ENCODE data around the gene CST11. TPM values are rescaled to one million over a fixed set of nuclear protein-coding genes. Genes with fewer than 3 reads are reported as not detected.

Gene CST11
- total and polyA plus RNA-seq, 4 donors = not detected

GRCh38 chr20:23415555-23415954 is 37.1 kb downstream of the CST11 start:
- DNase-seq (ENCODE audit: low read depth in 4 of 6, low spot score in 6 of 6) = no peak
- Histone ChIP-seq H3K36me3 (ENCODE audit: control insufficient read depth, insufficient read depth, low read length) (no peaks in the 10 kb centered on the region), H3K9me3 (ENCODE audit: control insufficient read depth, insufficient read depth, low read length) (no peaks in the 10 kb centered on the region), H3K27ac (ENCODE audit: low read depth, low read length) (no peak overlapping the region), H3K4me1 (ENCODE audit: control insufficient read depth, insufficient read depth, low read length) (peaks cover 4% of the 10 kb centered on the region), H3K27me3 (ENCODE audit: control insufficient read depth, insufficient read depth, low read length) (no peaks in the 10 kb centered on the region), H3K4me3 (ENCODE audit: low read depth, low read length) (no peak overlapping the region)
- WGBS (ENCODE audit: insufficient coverage) = no CpG with 5 or more reads among the region's 5 CpGs

GRCh38 chr20:23414526-23415188 is 38.0 kb downstream of the CST11 start:
- no peak overlapping the region for H3K27ac ChIP-seq (ENCODE audit: low read depth, low read length)
- no peak for DNase-seq (ENCODE audit: low read depth in 4 of 6, low spot score in 6 of 6)
- peaks cover 6% of the 10 kb centered on the region for H3K4me1 ChIP-seq (ENCODE audit: control insufficient read depth, insufficient read depth, low read length)
- no peak overlapping the region for H3K4me3 ChIP-seq (ENCODE audit: low read depth, low read length)
- no peaks in the 10 kb centered on the region for H3K27me3 ChIP-seq (ENCODE audit: control insufficient read depth, insufficient read depth, low read length)
- no CpG with 5 or more reads among the region's 1 CpG for WGBS (ENCODE audit: insufficient coverage)
- no peaks in the 10 kb centered on the region for H3K9me3 ChIP-seq (ENCODE audit: control insufficient read depth, insufficient read depth, low read length)
- H3K36me3 ChIP-seq (ENCODE audit: control insufficient read depth, insufficient read depth, low read length) = no peaks in the 10 kb centered on the region

- no peak for DNase-seq (ENCODE audit: low read depth in 4 of 6, low spot score in 6 of 6)
- peaks cover 6% of the 10 kb centered on the region for H3K4me1 ChIP-seq (ENCODE audit: control insufficient read depth, insufficient read depth, low read length)
- no CpG with 5 or more reads among the region's 3 CpGs for WGBS (ENCODE audit: insufficient coverage)
Observed at GRCh38 chr20:23413862-23414422, 38.7 kb downstream of the CST11 start.

GRCh38 chr20:23412026-23412425 is 40.6 kb downstream of the CST11 start:
- no peak overlapping the region for H3K27ac ChIP-seq (ENCODE audit: low read depth, low read length)
- H3K27me3 ChIP-seq (ENCODE audit: control insufficient read depth, insufficient read depth, low read length) = no peaks in the 10 kb centered on the region
- H3K36me3 ChIP-seq (ENCODE audit: control insufficient read depth, insufficient read depth, low read length) = no peaks in the 10 kb centered on the region
- peaks cover 4% of the 10 kb centered on the region for H3K4me1 ChIP-seq (ENCODE audit: control insufficient read depth, insufficient read depth, low read length)
- no peak for DNase-seq (ENCODE audit: low read depth in 4 of 6, low spot score in 6 of 6)
- WGBS (ENCODE audit: insufficient coverage) = 40% methylated on average over 1 of the region's 1 CpG
- no peak overlapping the region for H3K4me3 ChIP-seq (ENCODE audit: low read depth, low read length)
- H3K9me3 ChIP-seq (ENCODE audit: control insufficient read depth, insufficient read depth, low read length) = no peaks in the 10 kb centered on the region

More at GRCh38 chr20:23413862-23414422, 38.7 kb downstream of the CST11 start:
- Histone ChIP-seq H3K27ac (ENCODE audit: low read depth, low read length) (no peak overlapping the region), H3K27me3 (ENCODE audit: control insufficient read depth, insufficient read depth, low read length) (no peaks in the 10 kb centered on the region), H3K9me3 (ENCODE audit: control insufficient read depth, insufficient read depth, low read length) (no peaks in the 10 kb centered on the region), H3K36me3 (ENCODE audit: control insufficient read depth, insufficient read depth, low read length) (no peaks in the 10 kb centered on the region), H3K4me3 (ENCODE audit: low read depth, low read length) (no peak overlapping the region)

- DNase-seq (ENCODE audit: low read depth in 4 of 6, low spot score in 6 of 6) = peak in 1 of 6 donors; percentile 30
- Histone ChIP-seq H3K27ac (ENCODE audit: low read depth, low read length) (no peak overlapping the region), H3K4me1 (ENCODE audit: control insufficient read depth, insufficient read depth, low read length) (peaks cover 2% of the 10 kb centered on the region), H3K9me3 (ENCODE audit: control insufficient read depth, insufficient read depth, low read length) (no peaks in the 10 kb centered on the region), H3K4me3 (ENCODE audit: low read depth, low read length) (no peak overlapping the region), H3K36me3 (ENCODE audit: control insufficient read depth, insufficient read depth, low read length) (no peaks in the 10 kb centered on the region), H3K27me3 (ENCODE audit: control insufficient read depth, insufficient read depth, low read length) (no peaks in the 10 kb centered on the region)
- WGBS (ENCODE audit: insufficient coverage) = 60% methylated on average over 1 of the region's 3 CpGs
Observed at GRCh38 chr20:23410916-23411695, 41.6 kb downstream of the CST11 start.

- WGBS (ENCODE audit: insufficient coverage) = no CpG with 5 or more reads among the region's 3 CpGs
- H3K9me3 ChIP-seq (ENCODE audit: control insufficient read depth, insufficient read depth, low read length) = no peaks in the 10 kb centered on the region
- no peak overlapping the region for H3K4me3 ChIP-seq (ENCODE audit: low read depth, low read length)
- H3K27ac ChIP-seq (ENCODE audit: low read depth, low read length) = no peak overlapping the region
- DNase-seq (ENCODE audit: low read depth in 4 of 6, low spot score in 6 of 6) = no peak
- H3K27me3 ChIP-seq (ENCODE audit: control insufficient read depth, insufficient read depth, low read length) = no peaks in the 10 kb centered on the region
- H3K4me1 ChIP-seq (ENCODE audit: control insufficient read depth, insufficient read depth, low read length) = peaks cover 2% of the 10 kb centered on the region
- no peaks in the 10 kb centered on the region for H3K36me3 ChIP-seq (ENCODE audit: control insufficient read depth, insufficient read depth, low read length)
Observed at GRCh38 chr20:23409800-23410199, 42.9 kb downstream of the CST11 start.

GRCh38 chr20:23408957-23409356 is 43.7 kb downstream of the CST11 start:
- no peaks in the 10 kb centered on the region for H3K9me3 ChIP-seq (ENCODE audit: control insufficient read depth, insufficient read depth, low read length)
- peaks cover 2% of the 10 kb centered on the region for H3K4me1 ChIP-seq (ENCODE audit: control insufficient read depth, insufficient read depth, low read length)
- H3K27ac ChIP-seq (ENCODE audit: low read depth, low read length) = no peak overlapping the region
- H3K36me3 ChIP-seq (ENCODE audit: control insufficient read depth, insufficient read depth, low read length) = no peaks in the 10 kb centered on the region
- no peak overlapping the region for H3K4me3 ChIP-seq (ENCODE audit: low read depth, low read length)
- no peak for DNase-seq (ENCODE audit: low read depth in 4 of 6, low spot score in 6 of 6)
- H3K27me3 ChIP-seq (ENCODE audit: control insufficient read depth, insufficient read depth, low read length) = no peaks in the 10 kb centered on the region
- 80% methylated on average over 1 of the region's 2 CpGs for WGBS (ENCODE audit: insufficient coverage)

GRCh38 chr20:23407781-23408464 is 44.8 kb downstream of the CST11 start:
- H3K27ac ChIP-seq (ENCODE audit: low read depth, low read length) = no peak overlapping the region

GRCh38 chr20:23406880-23407279 is 45.8 kb downstream of the CST11 start:
- Histone ChIP-seq H3K4me1 (ENCODE audit: control insufficient read depth, insufficient read depth, low read length) (peaks cover 2% of the 10 kb centered on the region), H3K27me3 (ENCODE audit: control insufficient read depth, insufficient read depth, low read length) (no peaks in the 10 kb centered on the region), H3K36me3 (ENCODE audit: control insufficient read depth, insufficient read depth, low read length) (no peaks in the 10 kb centered on the region), H3K4me3 (ENCODE audit: low read depth, low read length) (no peak overlapping the region), H3K27ac (ENCODE audit: low read depth, low read length) (no peak overlapping the region), H3K9me3 (ENCODE audit: control insufficient read depth, insufficient read depth, low read length) (no peaks in the 10 kb centered on the region)
- no CpG with 5 or more reads among the region's 1 CpG for WGBS (ENCODE audit: insufficient coverage)
- DNase-seq (ENCODE audit: low read depth in 4 of 6, low spot score in 6 of 6) = no peak

More at GRCh38 chr20:23407781-23408464, 44.8 kb downstream of the CST11 start:
- no peaks in the 10 kb centered on the region for H3K27me3 ChIP-seq (ENCODE audit: control insufficient read depth, insufficient read depth, low read length)
- no peak for DNase-seq (ENCODE audit: low read depth in 4 of 6, low spot score in 6 of 6)
- H3K9me3 ChIP-seq (ENCODE audit: control insufficient read depth, insufficient read depth, low read length) = no peaks in the 10 kb centered on the region
- no CpG with 5 or more reads among the region's 2 CpGs for WGBS (ENCODE audit: insufficient coverage)
- H3K4me1 ChIP-seq (ENCODE audit: control insufficient read depth, insufficient read depth, low read length) = peaks cover 2% of the 10 kb centered on the region
- no peak overlapping the region for H3K4me3 ChIP-seq (ENCODE audit: low read depth, low read length)
- no peaks in the 10 kb centered on the region for H3K36me3 ChIP-seq (ENCODE audit: control insufficient read depth, insufficient read depth, low read length)

Data from spinal cord (tissue), 10 donors.